Measurements from ENCODE around the gene RTL1.

RTL1 gene

DNA sequence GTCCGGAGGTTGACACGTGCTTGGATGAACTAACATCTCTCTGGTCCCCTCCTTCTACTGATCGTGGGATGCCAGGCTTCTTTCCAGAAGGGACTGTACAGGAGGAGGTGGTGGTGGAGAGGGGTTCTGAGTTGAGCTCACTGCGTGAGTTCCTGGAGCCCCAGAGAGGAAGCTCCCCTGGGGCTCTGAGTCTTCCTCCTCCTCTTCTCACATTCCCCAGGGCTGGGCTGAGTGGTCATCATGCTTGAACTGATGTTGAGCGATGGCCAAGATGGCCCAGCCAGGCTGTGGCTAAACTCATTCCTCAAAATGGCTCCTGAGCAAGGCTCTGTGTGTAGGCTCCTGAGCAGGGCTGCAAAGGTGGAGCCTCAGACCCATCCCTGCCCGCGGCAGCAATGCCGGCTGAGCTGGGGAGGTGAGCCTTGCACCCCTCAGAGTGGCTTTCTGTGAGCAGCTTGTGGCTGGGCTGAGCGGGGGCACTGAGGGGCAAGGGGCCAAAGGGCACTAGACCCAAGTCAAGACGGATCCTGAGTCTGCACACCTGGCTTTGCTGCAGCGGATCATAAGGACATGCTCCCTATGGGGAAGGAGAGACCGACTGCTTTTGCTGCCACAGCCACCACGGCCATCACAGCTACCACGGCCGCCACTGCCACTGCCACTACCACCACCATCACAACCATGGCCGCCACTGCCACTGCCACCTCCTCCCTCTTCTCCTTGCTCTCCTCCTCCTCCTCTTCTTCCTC is 42.2 kb downstream of the RTL1 start:
- H3K27ac ChIP-seq, result no peak overlapping the region
- TF ChIP-seq ZFX (IDR thresholded peaks at IDR 0.05), result no peak
- TF ChIP-seq, protein P1, sequence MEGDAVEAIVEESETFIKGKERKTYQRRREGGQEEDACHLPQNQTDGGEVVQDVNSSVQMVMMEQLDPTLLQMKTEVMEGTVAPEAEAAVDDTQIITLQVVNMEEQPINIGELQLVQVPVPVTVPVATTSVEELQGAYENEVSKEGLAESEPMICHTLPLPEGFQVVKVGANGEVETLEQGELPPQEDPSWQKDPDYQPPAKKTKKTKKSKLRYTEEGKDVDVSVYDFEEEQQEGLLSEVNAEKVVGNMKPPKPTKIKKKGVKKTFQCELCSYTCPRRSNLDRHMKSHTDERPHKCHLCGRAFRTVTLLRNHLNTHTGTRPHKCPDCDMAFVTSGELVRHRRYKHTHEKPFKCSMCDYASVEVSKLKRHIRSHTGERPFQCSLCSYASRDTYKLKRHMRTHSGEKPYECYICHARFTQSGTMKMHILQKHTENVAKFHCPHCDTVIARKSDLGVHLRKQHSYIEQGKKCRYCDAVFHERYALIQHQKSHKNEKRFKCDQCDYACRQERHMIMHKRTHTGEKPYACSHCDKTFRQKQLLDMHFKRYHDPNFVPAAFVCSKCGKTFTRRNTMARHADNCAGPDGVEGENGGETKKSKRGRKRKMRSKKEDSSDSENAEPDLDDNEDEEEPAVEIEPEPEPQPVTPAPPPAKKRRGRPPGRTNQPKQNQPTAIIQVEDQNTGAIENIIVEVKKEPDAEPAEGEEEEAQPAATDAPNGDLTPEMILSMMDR (conservative IDR thresholded peaks at IDR 0.05), result no peak

GRCh38 chr14:100860556-100861187 is 42.9 kb downstream of the RTL1 start:
- no peak overlapping the region for H3K27ac ChIP-seq
- no peak for TF ChIP-seq ZFX (IDR thresholded peaks at IDR 0.05)
- TF ChIP-seq, protein P1 (conservative IDR thresholded peaks at IDR 0.05), result no peak

GRCh38 chr14:100859781-100860180 is 43.7 kb downstream of the RTL1 start:
- H3K27ac ChIP-seq, result no peak overlapping the region
- TF ChIP-seq ZFX (IDR thresholded peaks at IDR 0.05), result no peak
- TF ChIP-seq, protein P1 (conservative IDR thresholded peaks at IDR 0.05), result no peak

GRCh38 chr14:100858838-100859220 is 44.7 kb downstream of the RTL1 start:
- TF ChIP-seq, protein P1 (conservative IDR thresholded peaks at IDR 0.05), result no peak
- TF ChIP-seq ZFX (IDR thresholded peaks at IDR 0.05), result no peak
- H3K27ac ChIP-seq, result no peak overlapping the region

DNA sequence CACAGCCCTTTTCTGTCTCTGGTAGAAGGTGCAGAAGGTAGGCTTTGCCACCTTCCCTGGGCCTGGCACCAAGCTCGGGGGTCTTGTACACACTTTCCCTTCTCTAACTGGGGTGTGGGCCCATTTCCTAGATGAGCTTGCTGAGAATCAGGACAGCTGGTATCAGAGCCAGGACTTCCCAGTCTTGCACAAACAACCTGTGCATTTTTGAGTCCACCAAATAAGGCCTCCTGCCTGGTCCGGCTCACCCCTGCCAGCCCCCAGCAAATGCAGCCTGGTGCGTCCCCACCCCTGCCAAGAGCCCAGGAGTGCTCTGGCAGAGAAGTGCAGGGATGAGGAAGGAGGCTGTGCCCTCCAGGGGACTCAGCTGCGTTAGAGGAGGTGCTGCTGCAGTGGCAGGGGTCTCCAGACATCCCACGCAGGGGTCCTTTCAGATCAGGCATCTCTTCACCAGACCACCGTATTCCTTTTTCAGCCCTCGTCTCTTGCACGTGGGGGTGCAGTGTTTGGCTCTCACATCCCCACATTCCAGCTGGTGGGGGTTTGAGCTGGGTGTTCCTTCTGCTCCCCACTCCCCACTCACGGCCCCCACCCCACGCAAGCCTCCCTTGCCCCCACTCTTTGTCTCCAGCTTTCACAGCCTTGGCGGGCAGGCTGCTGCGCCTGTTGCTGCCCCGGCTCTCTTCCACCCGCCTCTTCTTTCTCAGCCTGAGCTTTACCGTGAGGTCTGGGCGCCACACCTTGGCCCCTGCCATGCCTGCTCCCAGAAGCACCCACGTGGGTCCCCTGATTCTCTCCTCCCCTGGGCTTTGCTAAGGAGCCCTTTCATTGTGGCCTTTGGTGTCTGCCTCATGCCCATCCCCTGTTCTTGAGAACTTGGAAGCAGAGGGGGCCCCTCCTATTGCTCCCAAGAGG is 45.3 kb downstream of the RTL1 start:
- no peak overlapping the region for H3K27ac ChIP-seq
- no peak for TF ChIP-seq ZFX (IDR thresholded peaks at IDR 0.05)
- TF ChIP-seq, protein P1 (conservative IDR thresholded peaks at IDR 0.05), result no peak

DNA sequence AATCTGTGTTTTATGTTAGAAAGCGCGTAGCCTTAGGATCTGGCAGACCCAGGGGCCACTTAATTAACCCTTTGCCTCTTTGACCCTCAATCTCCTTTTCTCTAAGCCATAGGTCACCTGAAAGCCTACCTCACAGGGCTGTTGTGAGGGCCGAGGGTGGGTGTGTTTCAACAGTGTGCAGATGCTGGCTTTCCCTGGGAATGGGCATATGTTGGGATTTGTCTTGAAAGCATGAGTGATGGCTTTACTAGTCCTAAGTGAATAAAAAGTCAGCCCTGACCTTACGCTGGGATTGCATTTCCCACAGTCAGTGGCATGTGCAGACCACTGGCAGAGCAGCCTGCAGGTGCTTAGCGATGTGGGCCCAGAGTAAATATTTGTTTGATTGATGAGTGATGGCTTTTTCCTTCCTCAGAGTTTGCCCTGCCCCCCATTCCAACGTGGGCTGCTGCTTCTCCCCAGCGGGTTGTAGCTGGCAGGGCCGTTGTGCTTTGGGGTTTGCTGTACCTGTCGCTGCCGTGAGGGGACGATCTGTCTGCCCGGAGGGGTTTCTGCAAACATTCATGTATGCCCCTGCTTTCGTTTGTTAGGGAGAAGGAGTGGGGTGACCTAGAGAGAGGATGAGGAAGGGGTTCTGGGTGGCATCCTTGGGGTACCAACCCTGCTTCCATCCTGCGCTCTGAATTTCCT is 46.1 kb downstream of the RTL1 start:
- H3K27ac ChIP-seq, result no peak overlapping the region
- no peak for TF ChIP-seq ZFX (IDR thresholded peaks at IDR 0.05)
- TF ChIP-seq, protein P1 (conservative IDR thresholded peaks at IDR 0.05), result no peak

All from C4-2B (cell line).